Measurements from ENCODE around the gene KRTAP5-11.
"Not testable (repeated sequence)": the region's sequence is repeated elsewhere in the genome, so short reads cannot be mapped to it uniquely, and the experiment has no call there.

DNA sequence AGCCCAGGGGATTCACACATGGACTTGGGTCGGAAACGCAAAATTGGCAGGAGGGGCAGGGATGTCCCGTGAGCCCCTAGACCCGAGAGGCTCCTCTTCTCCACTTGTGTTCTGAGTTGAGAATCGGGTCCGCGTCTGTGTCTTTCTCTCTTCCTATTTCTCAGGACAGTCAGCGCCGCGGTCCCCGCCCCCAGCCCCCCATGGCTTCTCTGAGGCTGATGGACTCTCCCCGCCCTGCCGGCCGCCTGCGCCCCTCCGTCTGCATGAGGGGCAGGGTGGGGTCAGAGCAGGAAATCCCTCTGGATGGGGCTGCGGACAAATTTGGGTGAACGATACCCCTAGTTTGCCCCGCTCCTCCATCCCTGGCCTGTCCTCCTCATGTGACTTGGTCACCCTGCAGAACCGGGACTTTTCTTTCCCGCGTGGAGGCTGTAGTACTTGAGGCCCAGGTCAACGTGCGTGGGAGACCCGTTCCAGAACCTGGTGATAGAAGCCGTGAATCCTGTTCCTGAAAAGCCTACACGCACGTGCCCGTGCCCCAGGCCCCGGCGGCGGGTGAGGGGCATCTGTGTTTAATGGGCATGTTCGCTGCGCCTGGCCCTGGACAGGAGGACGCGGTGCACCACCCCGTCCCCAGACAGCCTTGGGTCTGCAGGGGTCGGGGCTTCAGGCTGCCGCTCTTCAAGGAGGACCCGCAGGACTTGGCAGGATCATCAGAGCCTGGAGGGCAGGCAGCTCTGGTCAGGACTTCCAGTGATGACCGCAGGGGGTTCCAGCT, 5.8 kb downstream of the KRTAP5-11 start:
- not testable (repeated sequence) for TF ChIP-seq YY1 (IDR thresholded peaks at IDR 0.05; ENCODE audit: low read depth, low read length); CTCF (IDR thresholded peaks at IDR 0.05; ENCODE audit: control extremely low read depth in 1 of 3, insufficient read depth in 1 of 3, low read depth in 1 of 3, low read length in 3 of 3); EP300 (IDR thresholded peaks at IDR 0.05; ENCODE audit: borderline replicate concordance in 1 of 2, low read depth in 2 of 2, low read length in 2 of 2); CREB1 (IDR thresholded peaks at IDR 0.05); POLR2A (IDR thresholded peaks at IDR 0.05; ENCODE audit: control extremely low read depth in 1 of 2, low read depth in 2 of 2, low read length in 2 of 2); SP1 (IDR thresholded peaks at IDR 0.05; ENCODE audit: low read depth, low read length); POLR2AphosphoS5 (IDR thresholded peaks at IDR 0.05; ENCODE audit: low read depth, low read length)
- TF ChIP-seq, protein P1, sequence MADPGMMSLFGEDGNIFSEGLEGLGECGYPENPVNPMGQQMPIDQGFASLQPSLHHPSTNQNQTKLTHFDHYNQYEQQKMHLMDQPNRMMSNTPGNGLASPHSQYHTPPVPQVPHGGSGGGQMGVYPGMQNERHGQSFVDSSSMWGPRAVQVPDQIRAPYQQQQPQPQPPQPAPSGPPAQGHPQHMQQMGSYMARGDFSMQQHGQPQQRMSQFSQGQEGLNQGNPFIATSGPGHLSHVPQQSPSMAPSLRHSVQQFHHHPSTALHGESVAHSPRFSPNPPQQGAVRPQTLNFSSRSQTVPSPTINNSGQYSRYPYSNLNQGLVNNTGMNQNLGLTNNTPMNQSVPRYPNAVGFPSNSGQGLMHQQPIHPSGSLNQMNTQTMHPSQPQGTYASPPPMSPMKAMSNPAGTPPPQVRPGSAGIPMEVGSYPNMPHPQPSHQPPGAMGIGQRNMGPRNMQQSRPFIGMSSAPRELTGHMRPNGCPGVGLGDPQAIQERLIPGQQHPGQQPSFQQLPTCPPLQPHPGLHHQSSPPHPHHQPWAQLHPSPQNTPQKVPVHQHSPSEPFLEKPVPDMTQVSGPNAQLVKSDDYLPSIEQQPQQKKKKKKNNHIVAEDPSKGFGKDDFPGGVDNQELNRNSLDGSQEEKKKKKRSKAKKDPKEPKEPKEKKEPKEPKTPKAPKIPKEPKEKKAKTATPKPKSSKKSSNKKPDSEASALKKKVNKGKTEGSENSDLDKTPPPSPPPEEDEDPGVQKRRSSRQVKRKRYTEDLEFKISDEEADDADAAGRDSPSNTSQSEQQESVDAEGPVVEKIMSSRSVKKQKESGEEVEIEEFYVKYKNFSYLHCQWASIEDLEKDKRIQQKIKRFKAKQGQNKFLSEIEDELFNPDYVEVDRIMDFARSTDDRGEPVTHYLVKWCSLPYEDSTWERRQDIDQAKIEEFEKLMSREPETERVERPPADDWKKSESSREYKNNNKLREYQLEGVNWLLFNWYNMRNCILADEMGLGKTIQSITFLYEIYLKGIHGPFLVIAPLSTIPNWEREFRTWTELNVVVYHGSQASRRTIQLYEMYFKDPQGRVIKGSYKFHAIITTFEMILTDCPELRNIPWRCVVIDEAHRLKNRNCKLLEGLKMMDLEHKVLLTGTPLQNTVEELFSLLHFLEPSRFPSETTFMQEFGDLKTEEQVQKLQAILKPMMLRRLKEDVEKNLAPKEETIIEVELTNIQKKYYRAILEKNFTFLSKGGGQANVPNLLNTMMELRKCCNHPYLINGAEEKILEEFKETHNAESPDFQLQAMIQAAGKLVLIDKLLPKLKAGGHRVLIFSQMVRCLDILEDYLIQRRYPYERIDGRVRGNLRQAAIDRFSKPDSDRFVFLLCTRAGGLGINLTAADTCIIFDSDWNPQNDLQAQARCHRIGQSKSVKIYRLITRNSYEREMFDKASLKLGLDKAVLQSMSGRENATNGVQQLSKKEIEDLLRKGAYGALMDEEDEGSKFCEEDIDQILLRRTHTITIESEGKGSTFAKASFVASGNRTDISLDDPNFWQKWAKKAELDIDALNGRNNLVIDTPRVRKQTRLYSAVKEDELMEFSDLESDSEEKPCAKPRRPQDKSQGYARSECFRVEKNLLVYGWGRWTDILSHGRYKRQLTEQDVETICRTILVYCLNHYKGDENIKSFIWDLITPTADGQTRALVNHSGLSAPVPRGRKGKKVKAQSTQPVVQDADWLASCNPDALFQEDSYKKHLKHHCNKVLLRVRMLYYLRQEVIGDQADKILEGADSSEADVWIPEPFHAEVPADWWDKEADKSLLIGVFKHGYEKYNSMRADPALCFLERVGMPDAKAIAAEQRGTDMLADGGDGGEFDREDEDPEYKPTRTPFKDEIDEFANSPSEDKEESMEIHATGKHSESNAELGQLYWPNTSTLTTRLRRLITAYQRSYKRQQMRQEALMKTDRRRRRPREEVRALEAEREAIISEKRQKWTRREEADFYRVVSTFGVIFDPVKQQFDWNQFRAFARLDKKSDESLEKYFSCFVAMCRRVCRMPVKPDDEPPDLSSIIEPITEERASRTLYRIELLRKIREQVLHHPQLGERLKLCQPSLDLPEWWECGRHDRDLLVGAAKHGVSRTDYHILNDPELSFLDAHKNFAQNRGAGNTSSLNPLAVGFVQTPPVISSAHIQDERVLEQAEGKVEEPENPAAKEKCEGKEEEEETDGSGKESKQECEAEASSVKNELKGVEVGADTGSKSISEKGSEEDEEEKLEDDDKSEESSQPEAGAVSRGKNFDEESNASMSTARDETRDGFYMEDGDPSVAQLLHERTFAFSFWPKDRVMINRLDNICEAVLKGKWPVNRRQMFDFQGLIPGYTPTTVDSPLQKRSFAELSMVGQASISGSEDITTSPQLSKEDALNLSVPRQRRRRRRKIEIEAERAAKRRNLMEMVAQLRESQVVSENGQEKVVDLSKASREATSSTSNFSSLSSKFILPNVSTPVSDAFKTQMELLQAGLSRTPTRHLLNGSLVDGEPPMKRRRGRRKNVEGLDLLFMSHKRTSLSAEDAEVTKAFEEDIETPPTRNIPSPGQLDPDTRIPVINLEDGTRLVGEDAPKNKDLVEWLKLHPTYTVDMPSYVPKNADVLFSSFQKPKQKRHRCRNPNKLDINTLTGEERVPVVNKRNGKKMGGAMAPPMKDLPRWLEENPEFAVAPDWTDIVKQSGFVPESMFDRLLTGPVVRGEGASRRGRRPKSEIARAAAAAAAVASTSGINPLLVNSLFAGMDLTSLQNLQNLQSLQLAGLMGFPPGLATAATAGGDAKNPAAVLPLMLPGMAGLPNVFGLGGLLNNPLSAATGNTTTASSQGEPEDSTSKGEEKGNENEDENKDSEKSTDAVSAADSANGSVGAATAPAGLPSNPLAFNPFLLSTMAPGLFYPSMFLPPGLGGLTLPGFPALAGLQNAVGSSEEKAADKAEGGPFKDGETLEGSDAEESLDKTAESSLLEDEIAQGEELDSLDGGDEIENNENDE (IDR thresholded peaks at IDR 0.05; ENCODE audit: insufficient replicate concordance, low read length): not testable (repeated sequence)

Measured in H1 (cell line).